ENCODE data around the gene SIX4.

DNA sequence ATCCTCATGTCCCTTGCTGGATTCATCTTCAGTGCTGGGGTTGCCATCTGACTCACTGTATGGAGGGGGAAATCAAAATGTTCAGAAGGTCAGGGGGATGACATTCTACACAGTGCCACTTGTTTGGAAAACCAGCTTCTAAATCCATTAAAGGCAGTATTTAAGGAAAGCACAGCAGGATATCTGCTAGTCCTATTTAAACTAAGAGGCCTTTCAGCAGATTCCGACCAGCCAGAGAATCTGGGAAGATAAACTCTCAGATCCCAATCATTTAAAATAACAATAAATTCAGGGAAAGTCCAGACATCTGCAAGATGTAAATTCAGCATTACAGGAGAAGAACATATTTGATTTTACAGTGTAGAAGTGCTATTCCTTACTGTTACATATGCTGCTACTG, 3.8 kb downstream of the SIX4 start:
- no peak for TF ChIP-seq CTCF (IDR thresholded peaks at IDR 0.05; ENCODE audit: low read depth, low read length, poor library complexity, severe bottlenecking)
- TF ChIP-seq EZH2phosphoT487 (IDR thresholded peaks at IDR 0.05; ENCODE audit: borderline replicate concordance, low read length) = no peak
